Thoracic aorta (tissue), 2 donors: ENCODE results near the gene PLA2G4A. TPM values are rescaled to one million over a fixed set of nuclear protein-coding genes. Genes with fewer than 3 reads are reported as not detected.

Experiments used
- ATAC-seq: fragments of 150-250 bp; one replicate; pipeline ENCODE4 v1.8.0; 2017; ENCODE audit warnings: low read depth; ENCODE audit not compliant: insufficient number of reproducible peaks, low FRiP score
- DNase-seq: peaks from one replicate; pipeline ENCODE4 v3.0.0-alpha.2; 2020; ENCODE audit warnings: low spot score
- H3K27ac ChIP-seq, 2 donors: fragments of 200-600 bp; sonication (generic); 1 replicate in 1 of 2; 2 replicates in 1 of 2; pipeline ENCODE4 v1.5.1; 2016; ENCODE audit warnings: mild to moderate bottlenecking in 2 of 2, moderate library complexity in 2 of 2
- H3K27me3 ChIP-seq: fragments of 200-600 bp; sonication (generic); replicated peaks from 2 replicates; pipeline ENCODE4 v1.6.0; 2016; ENCODE audit warnings: mild to moderate bottlenecking; ENCODE audit not compliant: insufficient read depth
- H3K36me3 ChIP-seq: fragments of 200-600 bp; sonication (generic); one replicate; pipeline ENCODE4 v1.5.1; 2016
- H3K4me1 ChIP-seq, 2 donors: fragments of 200-600 bp; sonication (generic); 1 replicate in 1 of 2; 2 replicates in 1 of 2; pipeline versions ENCODE4 v1.5.1 to v1.6.0; 2016; ENCODE audit warnings: low read depth in 2 of 2, mild to moderate bottlenecking in 1 of 2; ENCODE audit not compliant: control insufficient read depth in 1 of 2
- H3K4me3 ChIP-seq: fragments of 200-600 bp; sonication (generic); 2 replicates; pipeline ENCODE4 v1.5.1; 2016; ENCODE audit warnings: mild to moderate bottlenecking
- H3K9me3 ChIP-seq: fragments of 200-600 bp; sonication (generic); 2 replicates; pipeline ENCODE4 v1.5.1; 2016
- CTCF ChIP-seq: fragments of 200-600 bp; sonication (generic); IDR thresholded peaks from one replicate; pipeline ENCODE4 v1.5.1; 2019; ENCODE audit warnings: antibody characterized with exemption
- total RNA-seq, 2 donors: library from RNA; depleted of rRNA; stranded (reverse); fragments of >200 nt; gene quantifications; one replicate each; pipeline versions ENCODE4 v1.1.0 to v1.2.3, GENCODE V29; 2016

Gene PLA2G4A
- total RNA-seq, 2 donors from 2014 or later, result 5.2 to 8.8 TPM

- no peaks in the 10 kb centered on the region for H3K27me3 ChIP-seq
- no peak for TF ChIP-seq CTCF
Measured at GRCh38 chr1:187018291-187018690, 189.5 kb downstream of the PLA2G4A start.

GRCh38 chr1:187027253-187027652, 198.5 kb downstream of the PLA2G4A start:
- H3K9me3 ChIP-seq, result peaks cover 10% of the 10 kb centered on the region
- TF ChIP-seq CTCF, result no peak
- DNase-seq, result no peak
- no peaks in the 10 kb centered on the region for H3K27me3 ChIP-seq
- H3K4me1 ChIP-seq, result no peaks in the 10 kb centered on the region
- no peaks in the 10 kb centered on the region for H3K36me3 ChIP-seq
- no peak overlapping the region for H3K4me3 ChIP-seq
- no peak for ATAC-seq
- no peak overlapping the region for H3K27ac ChIP-seq

More at GRCh38 chr1:187018291-187018690, 189.5 kb downstream of the PLA2G4A start:
- Histone ChIP-seq H3K36me3 (no peaks in the 10 kb centered on the region), H3K27ac (no peak overlapping the region), H3K4me1 (no peaks in the 10 kb centered on the region), H3K4me3 (no peak overlapping the region), H3K9me3 (no peaks in the 10 kb centered on the region)
- DNase-seq (no peak), ATAC-seq (no peak)

- Histone ChIP-seq H3K36me3 (no peaks in the 10 kb centered on the region), H3K9me3 (peaks cover 10% of the 10 kb centered on the region), H3K27ac (no peak overlapping the region), H3K4me1 (no peaks in the 10 kb centered on the region), H3K4me3 (no peak overlapping the region), H3K27me3 (no peaks in the 10 kb centered on the region)
- ATAC-seq (no peak), DNase-seq (no peak)
- TF ChIP-seq CTCF, result no peak
Measured at GRCh38 chr1:187032316-187032981, 203.7 kb downstream of the PLA2G4A start.

GRCh38 chr1:187032982-187033692, 204.4 kb downstream of the PLA2G4A start:
- ATAC-seq (no peak), DNase-seq (no peak)
- no peaks in the 10 kb centered on the region for H3K27me3 ChIP-seq
- no peak overlapping the region for H3K4me3 ChIP-seq
- peaks cover 10% of the 10 kb centered on the region for H3K9me3 ChIP-seq
- H3K4me1 ChIP-seq, result no peaks in the 10 kb centered on the region
- TF ChIP-seq CTCF, result no peak
- no peak overlapping the region for H3K27ac ChIP-seq
- H3K36me3 ChIP-seq, result no peaks in the 10 kb centered on the region

GRCh38 chr1:187033693-187034390, 205.1 kb downstream of the PLA2G4A start:
- Histone ChIP-seq H3K4me3 (no peak overlapping the region), H3K36me3 (no peaks in the 10 kb centered on the region), H3K27me3 (no peaks in the 10 kb centered on the region), H3K27ac (no peak overlapping the region), H3K4me1 (no peaks in the 10 kb centered on the region), H3K9me3 (peaks cover 6% of the 10 kb centered on the region)
- TF ChIP-seq CTCF, result no peak
- DNase-seq (no peak), ATAC-seq (no peak)
